Mesendoderm (in vitro differentiated cells): ENCODE data around the gene SLC35D3.

Experiments used
- DNase-seq: peaks from one replicate; pipeline ENCODE4 v3.0.0; 2013
- H2AK5ac ChIP-seq: 2 replicates; pipeline ENCODE4 v1.6.1; 2013; ENCODE audit warnings: low read length, inconsistent platforms
- H2BK120ac ChIP-seq: 2 replicates; pipeline ENCODE4 v1.6.1; 2013; ENCODE audit warnings: low read depth, mild to moderate bottlenecking, low read length, moderate library complexity, mixed read lengths
- H2BK15ac ChIP-seq: replicated peaks from 2 replicates; pipeline ENCODE4 v1.6.1; 2013; ENCODE audit warnings: low read depth, mild to moderate bottlenecking, moderate library complexity
- H2BK5ac ChIP-seq: 2 replicates; pipeline ENCODE4 v1.6.1; 2013; ENCODE audit warnings: low read length, inconsistent platforms
- H3K18ac ChIP-seq: 2 replicates; pipeline ENCODE4 v1.6.1; 2013; ENCODE audit warnings: mild to moderate bottlenecking, low read length, mixed read lengths
- H3K23ac ChIP-seq: one replicate; pipeline ENCODE4 v1.6.1; 2013; ENCODE audit warnings: low read length
- H3K27ac ChIP-seq: 2 replicates; pipeline ENCODE4 v1.5.1; 2013; ENCODE audit warnings: low read depth, mild to moderate bottlenecking, inconsistent platforms, low read length, moderate library complexity
- H3K27me3 ChIP-seq: 2 replicates; pipeline ENCODE4 v1.6.1; 2013; ENCODE audit warnings: low read length, control low read depth, mild to moderate bottlenecking, inconsistent platforms; ENCODE audit not compliant: insufficient read depth, poor library complexity
- H3K36me3 ChIP-seq: 2 replicates; pipeline ENCODE4 v1.6.1; 2013; ENCODE audit warnings: low read length, inconsistent platforms; ENCODE audit not compliant: control insufficient read depth, insufficient read depth
- H3K4ac ChIP-seq: one replicate; pipeline ENCODE4 v1.6.1; 2013; ENCODE audit warnings: low read depth, mild to moderate bottlenecking, low read length, moderate library complexity
- H3K4me1 ChIP-seq: 2 replicates; pipeline ENCODE4 v1.6.1; 2013; ENCODE audit warnings: low read depth, low read length, inconsistent platforms; ENCODE audit not compliant: control insufficient read depth
- H3K4me2 ChIP-seq: 2 replicates; pipeline ENCODE4 v1.6.1; 2013; ENCODE audit warnings: low read length
- H3K4me3 ChIP-seq: 2 replicates; pipeline ENCODE4 v1.5.1; 2013; ENCODE audit warnings: mild to moderate bottlenecking, low read length
- H3K56ac ChIP-seq: one replicate; pipeline ENCODE4 v1.6.1; 2013; ENCODE audit warnings: low read length
- H3K79me1 ChIP-seq: 2 replicates; pipeline ENCODE4 v1.6.1; 2013; ENCODE audit warnings: low read length, inconsistent platforms
- H3K79me2 ChIP-seq: 2 replicates; pipeline ENCODE4 v1.6.1; 2013; ENCODE audit warnings: mild to moderate bottlenecking, low read length; ENCODE audit not compliant: control insufficient read depth, insufficient read depth
- H3K9ac ChIP-seq: 2 replicates; pipeline ENCODE4 v1.6.1; 2013; ENCODE audit warnings: low read length, inconsistent platforms
- H4K5ac ChIP-seq: one replicate; pipeline ENCODE4 v1.6.1; 2013; ENCODE audit warnings: low read length
- H4K8ac ChIP-seq: one replicate; pipeline ENCODE4 v1.6.1; 2013; ENCODE audit warnings: low read depth, mild to moderate bottlenecking, control low read depth, low read length, moderate library complexity
- WGBS: extraction: QIAGEN DNeasy Blood & Tissue Kit; methylation state at CpG from one replicate; pipeline ENCODE4 v1.1.7; 2013; ENCODE audit warnings: low lambda C conversion rate, missing lambda C conversion rate; ENCODE audit not compliant: insufficient coverage; ENCODE audit errors: extremely low coverage; 5-methylcytosine and 5-hydroxymethylcytosine counted together

SLC35D3 gene

GRCh38 chr6:136920216-136920615 lies 1.9 kb upstream of the SLC35D3 start:
- DNase-seq, result no peak
- no peak overlapping the region for H2BK15ac ChIP-seq
- no peaks in the 10 kb centered on the region for H3K36me3 ChIP-seq
- H3K9ac ChIP-seq, result no peak overlapping the region
- H3K4me3 ChIP-seq, result no peak overlapping the region
- H3K79me2 ChIP-seq, result no peaks in the 10 kb centered on the region
- no peak overlapping the region for H3K4ac ChIP-seq
- H3K56ac ChIP-seq, result no peak overlapping the region
- H3K27ac ChIP-seq, result no peak overlapping the region
- peaks cover 12% of the 10 kb centered on the region for H3K27me3 ChIP-seq
- no peak overlapping the region for H2BK120ac ChIP-seq
- no peak overlapping the region for H2BK5ac ChIP-seq
- WGBS, result no CpG with 5 or more reads among the region's 6 CpGs
- H4K5ac ChIP-seq, result no peak overlapping the region
- H3K4me2 ChIP-seq, result no peak overlapping the region
- no peak overlapping the region for H4K8ac ChIP-seq
- no peaks in the 10 kb centered on the region for H3K4me1 ChIP-seq
- no peaks in the 10 kb centered on the region for H3K79me1 ChIP-seq
- H3K23ac ChIP-seq, result peak overlapping the region; percentile 94
- H2AK5ac ChIP-seq, result no peak overlapping the region
- no peak overlapping the region for H3K18ac ChIP-seq

DNA sequence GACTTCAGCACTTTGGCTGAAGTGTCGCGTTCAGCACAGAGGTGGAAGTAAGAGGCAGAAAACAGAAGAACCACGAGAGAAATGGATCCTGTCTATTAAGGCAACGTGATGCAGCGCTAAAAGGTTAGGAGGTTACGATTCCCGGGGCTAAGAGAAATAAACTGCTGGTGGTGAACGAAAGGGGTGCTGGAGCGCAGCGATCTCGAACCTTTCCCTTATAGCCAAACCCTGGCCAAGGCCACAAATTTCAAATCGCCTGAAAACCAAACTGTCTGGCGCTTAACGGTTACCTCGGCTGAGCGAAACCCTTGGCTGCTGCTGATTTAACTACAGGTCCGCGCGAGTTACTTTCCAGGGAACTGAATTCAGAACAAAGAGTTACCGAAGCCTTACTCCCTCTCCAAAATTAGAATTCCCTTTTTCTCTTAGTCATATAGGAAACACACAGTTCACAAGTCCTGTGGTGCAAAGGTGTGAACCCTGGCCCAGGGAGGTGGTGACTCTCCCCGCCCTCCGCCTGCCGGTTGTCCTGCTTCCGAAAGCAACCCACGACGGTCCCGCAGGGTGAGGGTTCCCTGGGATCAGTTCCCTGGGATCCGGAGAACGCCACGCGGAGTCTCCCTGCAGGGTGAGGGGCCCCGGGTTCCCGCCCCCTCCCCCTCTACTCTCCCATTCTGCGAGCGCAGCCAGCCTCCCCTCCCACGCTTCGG lies 1.3 kb upstream of the SLC35D3 start:
- Histone ChIP-seq H3K27me3 (peaks cover 12% of the 10 kb centered on the region), H3K4me2 (peak overlapping the region; percentile 89), H2BK5ac (no peak overlapping the region), H3K79me1 (no peaks in the 10 kb centered on the region), H3K4ac (no peak overlapping the region), H3K79me2 (no peaks in the 10 kb centered on the region), H3K56ac (peak overlapping the region; percentile 67), H3K27ac (no peak overlapping the region), H2AK5ac (no peak overlapping the region), H2BK15ac (no peak overlapping the region), H3K18ac (peak overlapping the region; percentile 2), H3K36me3 (no peaks in the 10 kb centered on the region), H3K9ac (peak overlapping the region; percentile 34), H4K8ac (no peak overlapping the region), H3K4me1 (no peaks in the 10 kb centered on the region), H3K4me3 (no peak overlapping the region), H3K23ac (peak overlapping the region; percentile 94), H4K5ac (no peak overlapping the region), H2BK120ac (no peak overlapping the region)
- DNase-seq, result peak; percentile 50
- WGBS, result no CpG with 5 or more reads among the region's 37 CpGs

DNA sequence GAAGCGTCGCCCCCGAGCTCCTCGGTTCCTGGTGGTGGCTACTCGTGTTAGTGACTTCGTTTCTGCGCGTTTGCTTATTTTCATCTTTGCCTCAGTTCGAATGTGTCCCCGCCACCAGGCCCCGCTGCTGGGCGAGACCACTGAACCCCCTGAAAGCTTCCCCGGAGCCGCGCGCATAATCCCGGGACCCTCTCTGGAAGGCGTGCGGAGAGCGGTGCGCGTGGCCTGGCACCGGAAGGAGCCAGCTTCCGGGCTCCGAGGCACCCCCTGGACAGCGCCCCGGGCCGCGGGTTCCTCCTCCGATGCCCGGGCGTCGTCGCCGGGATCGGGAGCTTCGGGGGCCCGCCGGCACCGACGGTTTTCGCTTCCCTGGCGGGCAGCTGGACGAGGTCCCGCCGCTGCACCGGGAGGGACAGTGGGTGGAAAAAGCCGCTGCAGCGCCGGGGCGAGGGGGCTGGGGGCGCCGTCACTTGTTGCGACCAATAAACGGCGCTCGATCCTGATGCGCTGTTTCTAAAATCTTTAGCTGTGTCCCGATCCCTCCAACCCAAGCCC lies 643 bp upstream of the SLC35D3 start:
- no peak overlapping the region for H3K23ac ChIP-seq
- WGBS, result no CpG with 5 or more reads among the region's 59 CpGs
- peak overlapping the region; percentile 15 for H3K9ac ChIP-seq
- no peaks in the 10 kb centered on the region for H3K79me1 ChIP-seq
- peak overlapping the region; percentile 32 for H3K4me3 ChIP-seq
- no peaks in the 10 kb centered on the region for H3K79me2 ChIP-seq
- H3K36me3 ChIP-seq, result no peaks in the 10 kb centered on the region
- peaks cover 12% of the 10 kb centered on the region for H3K27me3 ChIP-seq
- H3K4me1 ChIP-seq, result no peaks in the 10 kb centered on the region
- no peak overlapping the region for H3K27ac ChIP-seq
- no peak overlapping the region for H2BK120ac ChIP-seq
- H2AK5ac ChIP-seq, result no peak overlapping the region
- H3K4ac ChIP-seq, result no peak overlapping the region
- H4K8ac ChIP-seq, result no peak overlapping the region
- H3K56ac ChIP-seq, result peak overlapping the region; percentile 85
- H2BK15ac ChIP-seq, result no peak overlapping the region
- H3K18ac ChIP-seq, result peak overlapping the region; percentile 2
- peak overlapping the region; percentile 89 for H3K4me2 ChIP-seq
- H4K5ac ChIP-seq, result no peak overlapping the region
- peak; percentile 26 for DNase-seq
- H2BK5ac ChIP-seq, result no peak overlapping the region

DNA sequence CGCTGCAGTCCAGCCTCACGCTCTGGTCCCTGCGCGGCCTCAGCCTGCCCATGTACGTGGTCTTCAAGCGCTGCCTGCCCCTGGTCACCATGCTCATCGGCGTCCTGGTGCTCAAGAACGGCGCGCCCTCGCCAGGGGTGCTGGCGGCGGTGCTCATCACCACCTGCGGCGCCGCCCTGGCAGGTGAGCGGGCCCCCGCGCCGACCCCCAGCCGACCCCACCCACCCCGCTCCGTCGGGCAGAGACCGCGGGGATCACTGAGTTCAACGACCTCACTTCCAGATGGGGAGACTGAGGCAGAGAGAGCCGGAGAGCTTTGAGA lies 545 bp downstream of the SLC35D3 start:
- Histone ChIP-seq H3K27ac (no peak overlapping the region), H2AK5ac (no peak overlapping the region), H3K9ac (peak overlapping the region; percentile 15), H3K79me1 (no peaks in the 10 kb centered on the region), H3K23ac (no peak overlapping the region), H4K8ac (no peak overlapping the region), H2BK5ac (no peak overlapping the region), H3K18ac (no peak overlapping the region), H3K27me3 (peaks cover 12% of the 10 kb centered on the region), H3K36me3 (no peaks in the 10 kb centered on the region), H2BK120ac (no peak overlapping the region), H3K79me2 (no peaks in the 10 kb centered on the region), H3K4me3 (no peak overlapping the region), H2BK15ac (no peak overlapping the region), H3K4me1 (no peaks in the 10 kb centered on the region), H3K4me2 (peak overlapping the region; percentile 89), H3K4ac (no peak overlapping the region), H4K5ac (no peak overlapping the region), H3K56ac (peak overlapping the region; percentile 85)
- WGBS, result no CpG with 5 or more reads among the region's 29 CpGs
- DNase-seq, result no peak

- H3K56ac ChIP-seq, result no peak overlapping the region
- peak; percentile 22 for DNase-seq
- H3K79me2 ChIP-seq, result no peaks in the 10 kb centered on the region
- H2BK5ac ChIP-seq, result no peak overlapping the region
- no CpG with 5 or more reads among the region's 65 CpGs for WGBS
- no peak overlapping the region for H3K4me3 ChIP-seq
- H3K9ac ChIP-seq, result no peak overlapping the region
- no peaks in the 10 kb centered on the region for H3K4me1 ChIP-seq
- no peaks in the 10 kb centered on the region for H3K79me1 ChIP-seq
- no peak overlapping the region for H3K27ac ChIP-seq
- no peak overlapping the region for H2AK5ac ChIP-seq
- H3K18ac ChIP-seq, result no peak overlapping the region
- H2BK15ac ChIP-seq, result no peak overlapping the region
- no peak overlapping the region for H3K4ac ChIP-seq
- H3K27me3 ChIP-seq, result peaks cover 12% of the 10 kb centered on the region
- H4K5ac ChIP-seq, result no peak overlapping the region
- no peak overlapping the region for H2BK120ac ChIP-seq
- H3K23ac ChIP-seq, result no peak overlapping the region
- no peak overlapping the region for H4K8ac ChIP-seq
- H3K36me3 ChIP-seq, result no peaks in the 10 kb centered on the region
- H3K4me2 ChIP-seq, result no peak overlapping the region
These were observed 1.2 kb downstream of the SLC35D3 start for GRCh38 chr6:136923116-136923953.
